ENCODE measurements around the gene MEGF11. TPM values are rescaled to one million over a fixed set of nuclear protein-coding genes. Genes with fewer than 3 reads are reported as not detected.

The MEGF11 gene
- total RNA-seq, 2 experiments from 2014 or later = not detected

- DNase-seq = no peak
- peaks cover 12% of the 10 kb centered on the region for H3K27me3 Mint-ChIP-seq
- ATAC-seq = no peak
- no peaks in the 10 kb centered on the region for H3K36me3 Mint-ChIP-seq
- CTCF ChIA-PET = no interaction called here
- H3K9me3 Mint-ChIP-seq (ENCODE audit: low read depth) = no peaks in the 10 kb centered on the region
- no peak overlapping the region for H3K4me3 Mint-ChIP-seq
- H3K27ac Mint-ChIP-seq = no peak overlapping the region
- H3K4me1 Mint-ChIP-seq = no peaks in the 10 kb centered on the region
Observed at GRCh38 chr15:66049353-66049752, 204.2 kb downstream of the MEGF11 start.

- Mint-ChIP-seq H3K9me3 (ENCODE audit: low read depth) (no peaks in the 10 kb centered on the region), H3K27me3 (peaks cover 17% of the 10 kb centered on the region), H3K36me3 (no peaks in the 10 kb centered on the region), H3K27ac (no peak overlapping the region), H3K4me1 (no peaks in the 10 kb centered on the region), H3K4me3 (no peak overlapping the region)
- CTCF ChIA-PET = no interaction called here
- ATAC-seq (no peak), DNase-seq (no peak)
Observed at GRCh38 chr15:66047321-66048024, 206.1 kb downstream of the MEGF11 start.

GRCh38 chr15:66046751-66047150, 206.8 kb downstream of the MEGF11 start:
- no peak overlapping the region for H3K27ac Mint-ChIP-seq
- no peak overlapping the region for H3K4me3 Mint-ChIP-seq
- CTCF ChIA-PET = no interaction called here
- peaks cover 19% of the 10 kb centered on the region for H3K27me3 Mint-ChIP-seq
- ATAC-seq (no peak), DNase-seq (no peak)
- no peaks in the 10 kb centered on the region for H3K4me1 Mint-ChIP-seq
- no peaks in the 10 kb centered on the region for H3K9me3 Mint-ChIP-seq (ENCODE audit: low read depth)
- no peaks in the 10 kb centered on the region for H3K36me3 Mint-ChIP-seq

- ATAC-seq (no peak), DNase-seq (no peak)
- H3K9me3 Mint-ChIP-seq (ENCODE audit: low read depth) = no peaks in the 10 kb centered on the region
- no peak overlapping the region for H3K27ac Mint-ChIP-seq
- no peaks in the 10 kb centered on the region for H3K36me3 Mint-ChIP-seq
- no peaks in the 10 kb centered on the region for H3K4me1 Mint-ChIP-seq
- peaks cover 23% of the 10 kb centered on the region for H3K27me3 Mint-ChIP-seq
- CTCF ChIA-PET = no interaction called here
- no peak overlapping the region for H3K4me3 Mint-ChIP-seq
Observed at GRCh38 chr15:66046326-66046725, 207.2 kb downstream of the MEGF11 start.

- H3K4me1 Mint-ChIP-seq = no peaks in the 10 kb centered on the region
- no peaks in the 10 kb centered on the region for H3K9me3 Mint-ChIP-seq (ENCODE audit: low read depth)
- no peak for DNase-seq
- no peak overlapping the region for H3K4me3 Mint-ChIP-seq
- peaks cover 31% of the 10 kb centered on the region for H3K27me3 Mint-ChIP-seq
- CTCF ChIA-PET = no interaction called here
- no peak overlapping the region for H3K27ac Mint-ChIP-seq
- no peak for ATAC-seq
- H3K36me3 Mint-ChIP-seq = no peaks in the 10 kb centered on the region
Observed at GRCh38 chr15:66045542-66045941, 208.0 kb downstream of the MEGF11 start.

- H3K27ac Mint-ChIP-seq = no peak overlapping the region
- DNase-seq (no peak), ATAC-seq (no peak)
- no peaks in the 10 kb centered on the region for H3K4me1 Mint-ChIP-seq
- no peak overlapping the region for H3K4me3 Mint-ChIP-seq
- CTCF ChIA-PET = no interaction called here
- peaks cover 38% of the 10 kb centered on the region for H3K27me3 Mint-ChIP-seq
- H3K9me3 Mint-ChIP-seq (ENCODE audit: low read depth) = no peaks in the 10 kb centered on the region
- no peaks in the 10 kb centered on the region for H3K36me3 Mint-ChIP-seq
Observed at GRCh38 chr15:66044837-66045236, 208.7 kb downstream of the MEGF11 start.

- DNase-seq = no peak
- H3K9me3 Mint-ChIP-seq (ENCODE audit: low read depth) = no peaks in the 10 kb centered on the region
- no peak overlapping the region for H3K4me3 Mint-ChIP-seq
- CTCF ChIA-PET = no interaction called here
- no peaks in the 10 kb centered on the region for H3K36me3 Mint-ChIP-seq
- peaks cover 52% of the 10 kb centered on the region for H3K27me3 Mint-ChIP-seq
- H3K4me1 Mint-ChIP-seq = no peaks in the 10 kb centered on the region
- H3K27ac Mint-ChIP-seq = no peak overlapping the region
- ATAC-seq = no peak
Observed at GRCh38 chr15:66043264-66043663, 210.3 kb downstream of the MEGF11 start.

GRCh38 chr15:66042624-66043023, 210.9 kb downstream of the MEGF11 start:
- ATAC-seq (no peak), DNase-seq (no peak)
- H3K4me1 Mint-ChIP-seq = no peaks in the 10 kb centered on the region
- no peaks in the 10 kb centered on the region for H3K9me3 Mint-ChIP-seq (ENCODE audit: low read depth)
- no peak overlapping the region for H3K4me3 Mint-ChIP-seq
- H3K27me3 Mint-ChIP-seq = peaks cover 58% of the 10 kb centered on the region
- CTCF ChIA-PET = no interaction called here
- no peak overlapping the region for H3K27ac Mint-ChIP-seq
- H3K36me3 Mint-ChIP-seq = no peaks in the 10 kb centered on the region

- peaks cover 72% of the 10 kb centered on the region for H3K27me3 Mint-ChIP-seq
- no peaks in the 10 kb centered on the region for H3K9me3 Mint-ChIP-seq (ENCODE audit: low read depth)
- no peaks in the 10 kb centered on the region for H3K36me3 Mint-ChIP-seq
- CTCF ChIA-PET = no interaction called here
- no peak for ATAC-seq
- no peak overlapping the region for H3K4me3 Mint-ChIP-seq
- no peak for DNase-seq
- no peak overlapping the region for H3K27ac Mint-ChIP-seq
- no peaks in the 10 kb centered on the region for H3K4me1 Mint-ChIP-seq
Observed at GRCh38 chr15:66041276-66041675, 212.3 kb downstream of the MEGF11 start.

- H3K36me3 Mint-ChIP-seq = no peaks in the 10 kb centered on the region
- ATAC-seq = no peak
- no peak overlapping the region for H3K4me3 Mint-ChIP-seq
- H3K27ac Mint-ChIP-seq = no peak overlapping the region
- peaks cover 76% of the 10 kb centered on the region for H3K27me3 Mint-ChIP-seq
- no peaks in the 10 kb centered on the region for H3K4me1 Mint-ChIP-seq
- H3K9me3 Mint-ChIP-seq (ENCODE audit: low read depth) = no peaks in the 10 kb centered on the region
- CTCF ChIA-PET = no interaction called here
- no peak for DNase-seq
Observed at GRCh38 chr15:66040211-66040892, 213.2 kb downstream of the MEGF11 start.

- CTCF ChIA-PET = no interaction called here
- no peak for ATAC-seq
- no peaks in the 10 kb centered on the region for H3K9me3 Mint-ChIP-seq (ENCODE audit: low read depth)
- H3K27me3 Mint-ChIP-seq = peaks cover 74% of the 10 kb centered on the region
- H3K4me1 Mint-ChIP-seq = no peaks in the 10 kb centered on the region
- no peaks in the 10 kb centered on the region for H3K36me3 Mint-ChIP-seq
- H3K4me3 Mint-ChIP-seq = no peak overlapping the region
- H3K27ac Mint-ChIP-seq = no peak overlapping the region
- no peak for DNase-seq
Observed at GRCh38 chr15:66039117-66039871, 214.3 kb downstream of the MEGF11 start.

- no peak for DNase-seq
- Mint-ChIP-seq H3K36me3 (no peaks in the 10 kb centered on the region), H3K9me3 (ENCODE audit: low read depth) (no peaks in the 10 kb centered on the region), H3K4me3 (no peak overlapping the region), H3K27me3 (peaks cover 76% of the 10 kb centered on the region), H3K27ac (no peak overlapping the region), H3K4me1 (no peaks in the 10 kb centered on the region)
- ATAC-seq = no peak
- CTCF ChIA-PET = no interaction called here
Observed at GRCh38 chr15:66038387-66039116, 215.0 kb downstream of the MEGF11 start.

- Mint-ChIP-seq H3K27me3 (peaks cover 68% of the 10 kb centered on the region), H3K4me1 (no peaks in the 10 kb centered on the region), H3K4me3 (no peak overlapping the region), H3K36me3 (no peaks in the 10 kb centered on the region), H3K27ac (no peak overlapping the region), H3K9me3 (ENCODE audit: low read depth) (no peaks in the 10 kb centered on the region)
- ATAC-seq = no peak
- CTCF ChIA-PET = no interaction called here
- DNase-seq = no peak
Observed at GRCh38 chr15:66036859-66037258, 216.7 kb downstream of the MEGF11 start.
